ENCODE results near the gene CACUL1. TPM values are rescaled to one million over a fixed set of nuclear protein-coding genes. Genes with fewer than 3 reads are reported as not detected.

The CACUL1 gene
- total and polyA plus RNA-seq, 4 donors: 3.9 to 15.8 (median 13.1) TPM

GRCh38 chr10:118737603-118738302 is 17.0 kb downstream of the CACUL1 start:
- peaks cover 8 to 18% (median 10%) of the 10 kb centered on the region in 4 donors for H3K4me1 ChIP-seq (ENCODE audit: control insufficient read depth in 4 of 4, insufficient read depth in 4 of 4, low read length in 3 of 4)
- no peak overlapping the region for H3K9ac ChIP-seq (ENCODE audit: low read depth in 1 of 2, low read length in 2 of 2)
- no peak for DNase-seq (ENCODE audit: low spot score)
- H3K36me3 ChIP-seq (ENCODE audit: control insufficient read depth in 4 of 4, insufficient read depth in 3 of 4, low read depth in 1 of 4, low read length in 3 of 4): no peaks in the 10 kb centered on the region
- no peak overlapping the region for H3K27ac ChIP-seq (ENCODE audit: low read depth in 1 of 2, low read length in 2 of 2)
- H3K27me3 ChIP-seq (ENCODE audit: control insufficient read depth in 4 of 4, insufficient read depth in 4 of 4, low read length in 3 of 4): no peaks in the 10 kb centered on the region
- no peaks in the 10 kb centered on the region for H3K9me3 ChIP-seq (ENCODE audit: control insufficient read depth in 4 of 4, low read length in 3 of 4)
- WGBS: 76% methylated on average over 3 of the region's 3 CpGs
- TF ChIP-seq EGR1 (IDR thresholded peaks at IDR 0.05; ENCODE audit: low read depth in 2 of 2): no peak
- TF ChIP-seq GABPA (IDR thresholded peaks at IDR 0.05 in 1 of 2, conservative IDR thresholded peaks at IDR 0.05 in 1 of 2): no peak
- no peak for TF ChIP-seq TAF1 (conservative IDR thresholded peaks at IDR 0.05)
- TF ChIP-seq YY1 (IDR thresholded peaks at IDR 0.05): no peak
- no peak for TF ChIP-seq FOXA2 (IDR thresholded peaks at IDR 0.05)
- no peak for TF ChIP-seq RXRA (IDR thresholded peaks at IDR 0.05)
- TF ChIP-seq JUND (IDR thresholded peaks at IDR 0.05): no peak
- no peak for TF ChIP-seq CTCF (IDR thresholded peaks at IDR 0.05; ENCODE audit: low read depth, low read length, missing input control)
- TF ChIP-seq SP1 (IDR thresholded peaks at IDR 0.05): no peak
- TF ChIP-seq NR2F2 (IDR thresholded peaks at IDR 0.05): no peak
- TF ChIP-seq, protein P1, sequence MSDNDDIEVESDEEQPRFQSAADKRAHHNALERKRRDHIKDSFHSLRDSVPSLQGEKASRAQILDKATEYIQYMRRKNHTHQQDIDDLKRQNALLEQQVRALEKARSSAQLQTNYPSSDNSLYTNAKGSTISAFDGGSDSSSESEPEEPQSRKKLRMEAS (IDR thresholded peaks at IDR 0.05): no peak
- H3K4me3 ChIP-seq (ENCODE audit: low read depth in 1 of 3, low read length in 3 of 3): no peak overlapping the region

DNA sequence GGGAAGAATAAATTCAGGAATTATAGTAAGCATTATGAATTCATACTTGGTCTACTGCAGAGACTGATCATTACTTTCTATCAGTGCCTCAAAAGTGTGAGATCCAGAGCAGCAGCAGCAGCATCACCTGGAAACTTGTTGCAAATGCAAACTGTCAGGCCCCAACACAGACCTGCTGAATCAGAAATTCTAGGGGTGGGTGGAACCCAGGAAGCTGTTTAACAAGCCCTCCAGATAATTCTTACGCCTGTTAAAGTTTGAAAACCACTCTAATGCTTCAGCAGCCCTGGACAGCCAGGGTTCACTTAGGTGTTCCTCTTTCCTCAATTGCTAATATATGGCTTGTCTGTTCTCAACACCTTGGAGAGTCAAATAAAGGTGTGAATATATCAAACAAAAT is 19.5 kb downstream of the CACUL1 start:
- H3K27me3 ChIP-seq (ENCODE audit: control insufficient read depth in 4 of 4, insufficient read depth in 4 of 4, low read length in 3 of 4): no peaks in the 10 kb centered on the region
- no peak for DNase-seq (ENCODE audit: low spot score)
- TF ChIP-seq HNF4A (conservative IDR thresholded peaks at IDR 0.05): no peak
- TF ChIP-seq RAD21 (IDR thresholded peaks at IDR 0.05): no peak
- no peak for TF ChIP-seq SP1 (IDR thresholded peaks at IDR 0.05)
- no peak for TF ChIP-seq NR2F2 (IDR thresholded peaks at IDR 0.05)
- TF ChIP-seq ATF3 (IDR thresholded peaks at IDR 0.05): no peak
- TF ChIP-seq, protein P2, sequence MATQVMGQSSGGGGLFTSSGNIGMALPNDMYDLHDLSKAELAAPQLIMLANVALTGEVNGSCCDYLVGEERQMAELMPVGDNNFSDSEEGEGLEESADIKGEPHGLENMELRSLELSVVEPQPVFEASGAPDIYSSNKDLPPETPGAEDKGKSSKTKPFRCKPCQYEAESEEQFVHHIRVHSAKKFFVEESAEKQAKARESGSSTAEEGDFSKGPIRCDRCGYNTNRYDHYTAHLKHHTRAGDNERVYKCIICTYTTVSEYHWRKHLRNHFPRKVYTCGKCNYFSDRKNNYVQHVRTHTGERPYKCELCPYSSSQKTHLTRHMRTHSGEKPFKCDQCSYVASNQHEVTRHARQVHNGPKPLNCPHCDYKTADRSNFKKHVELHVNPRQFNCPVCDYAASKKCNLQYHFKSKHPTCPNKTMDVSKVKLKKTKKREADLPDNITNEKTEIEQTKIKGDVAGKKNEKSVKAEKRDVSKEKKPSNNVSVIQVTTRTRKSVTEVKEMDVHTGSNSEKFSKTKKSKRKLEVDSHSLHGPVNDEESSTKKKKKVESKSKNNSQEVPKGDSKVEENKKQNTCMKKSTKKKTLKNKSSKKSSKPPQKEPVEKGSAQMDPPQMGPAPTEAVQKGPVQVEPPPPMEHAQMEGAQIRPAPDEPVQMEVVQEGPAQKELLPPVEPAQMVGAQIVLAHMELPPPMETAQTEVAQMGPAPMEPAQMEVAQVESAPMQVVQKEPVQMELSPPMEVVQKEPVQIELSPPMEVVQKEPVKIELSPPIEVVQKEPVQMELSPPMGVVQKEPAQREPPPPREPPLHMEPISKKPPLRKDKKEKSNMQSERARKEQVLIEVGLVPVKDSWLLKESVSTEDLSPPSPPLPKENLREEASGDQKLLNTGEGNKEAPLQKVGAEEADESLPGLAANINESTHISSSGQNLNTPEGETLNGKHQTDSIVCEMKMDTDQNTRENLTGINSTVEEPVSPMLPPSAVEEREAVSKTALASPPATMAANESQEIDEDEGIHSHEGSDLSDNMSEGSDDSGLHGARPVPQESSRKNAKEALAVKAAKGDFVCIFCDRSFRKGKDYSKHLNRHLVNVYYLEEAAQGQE (IDR thresholded peaks at IDR 0.05): no peak
- no peak for TF ChIP-seq CTCF (IDR thresholded peaks at IDR 0.05; ENCODE audit: low read depth, low read length, missing input control)
- TF ChIP-seq FOXA1 (IDR thresholded peaks at IDR 0.05): no peak
- no peak for TF ChIP-seq HNF4G (IDR thresholded peaks at IDR 0.05)
- 87% methylated on average over 1 of the region's 1 CpG for WGBS
- no peak overlapping the region for H3K4me3 ChIP-seq (ENCODE audit: low read depth in 1 of 3, low read length in 3 of 3)
- H3K36me3 ChIP-seq (ENCODE audit: control insufficient read depth in 4 of 4, insufficient read depth in 3 of 4, low read depth in 1 of 4, low read length in 3 of 4): no peaks in the 10 kb centered on the region
- peaks cover 9 to 18% (median 13%) of the 10 kb centered on the region in 4 donors for H3K4me1 ChIP-seq (ENCODE audit: control insufficient read depth in 4 of 4, insufficient read depth in 4 of 4, low read length in 3 of 4)
- H3K9ac ChIP-seq (ENCODE audit: low read depth in 1 of 2, low read length in 2 of 2): no peak overlapping the region
- no peak overlapping the region for H3K27ac ChIP-seq (ENCODE audit: low read depth in 1 of 2, low read length in 2 of 2)
- H3K9me3 ChIP-seq (ENCODE audit: control insufficient read depth in 4 of 4, low read length in 3 of 4): no peaks in the 10 kb centered on the region

All from liver (tissue), 9 donors.